ENCODE measurements around the gene HMCN2.

The HMCN2 gene

GRCh38 chr9:130351343-130351742, 85.8 kb downstream of the HMCN2 start:
- DNase-seq = no peak

GRCh38 chr9:130352081-130352480, 86.5 kb downstream of the HMCN2 start:
- DNase-seq = no peak

- DNase-seq = no peak
Observed at GRCh38 chr9:130352586-130353285, 87.2 kb downstream of the HMCN2 start.

- DNase-seq = no peak
Observed at GRCh38 chr9:130354378-130354777, 88.8 kb downstream of the HMCN2 start.

- DNase-seq = no peak
Observed at GRCh38 chr9:130354806-130355205, 89.2 kb downstream of the HMCN2 start.

- no peak for DNase-seq
Observed at GRCh38 chr9:130356033-130356432, 90.5 kb downstream of the HMCN2 start.

GRCh38 chr9:130356877-130357584, 91.5 kb downstream of the HMCN2 start:
- no peak for DNase-seq

GRCh38 chr9:130358928-130359327, 93.4 kb downstream of the HMCN2 start:
- DNase-seq = no peak

GRCh38 chr9:130359819-130360218, 94.3 kb downstream of the HMCN2 start:
- DNase-seq = no peak

GRCh38 chr9:130360672-130361071, 95.1 kb downstream of the HMCN2 start:
- DNase-seq = no peak

- DNase-seq = no peak
Observed at GRCh38 chr9:130361873-130362362, 96.4 kb downstream of the HMCN2 start.

GRCh38 chr9:130362691-130363090, 97.1 kb downstream of the HMCN2 start:
- no peak for DNase-seq

GRCh38 chr9:130363755-130364404, 98.3 kb downstream of the HMCN2 start:
- no peak for DNase-seq

- DNase-seq = no peak
Observed at GRCh38 chr9:130364619-130365322, 99.2 kb downstream of the HMCN2 start.

- DNase-seq = no peak
Observed at GRCh38 chr9:130365323-130365721, 99.8 kb downstream of the HMCN2 start.

GRCh38 chr9:130366072-130366471, 100.5 kb downstream of the HMCN2 start:
- no peak for DNase-seq

GRCh38 chr9:130366888-130367550, 101.5 kb downstream of the HMCN2 start:
- no peak for DNase-seq

- peak; percentile 59 for DNase-seq
Observed at GRCh38 chr9:130368631-130369103, 103.1 kb downstream of the HMCN2 start.

GRCh38 chr9:130370226-130370625, 104.7 kb downstream of the HMCN2 start:
- DNase-seq = no peak

GRCh38 chr9:130371196-130371966, 105.8 kb downstream of the HMCN2 start:
- DNase-seq = no peak

- no peak for DNase-seq
Observed at GRCh38 chr9:130372057-130372456, 106.5 kb downstream of the HMCN2 start.
